H1 (cell line): Measurements from ENCODE around the gene OR14I1. TPM values are rescaled to one million over a fixed set of nuclear protein-coding genes. Genes with fewer than 3 reads are reported as not detected.

Source experiments
- CTCF ChIA-PET: fragments of 300-600 bp; sonication (Branson Sonifier 250); formaldehyde crosslinking; loops from one replicate; lab custom pipeline; 2021; ENCODE audit not compliant: partially characterized antibody; lab: Charles Lee
- POLR2A ChIA-PET: fragments of 300-600 bp; sonication (Branson Sonifier 250); formaldehyde crosslinking; loops from one replicate; lab custom pipeline; 2021; ENCODE audit warnings: inconsistent platforms; ENCODE audit not compliant: partially characterized antibody; lab: Charles Lee
- DNase-seq, 2 experiments: peaks; one replicate each; pipeline versions ENCODE4 v3.0.0 to v3.0.0-alpha.2; 2010 to 2022; ENCODE audit warnings: low spot score in 2 of 2, low read depth in 1 of 2, mixed read lengths in 1 of 2
- FAIRE-seq: peaks from 2 replicates; lab custom pipeline; 2011; peaks lifted over from hg19 to GRCh38; lab: Jason Lieb, UNC
- H2AFZ ChIP-seq: 2 replicates; pipeline ENCODE4 v1.8.1; 2012; ENCODE audit warnings: low read length, inconsistent platforms
- H2AK5ac ChIP-seq: 2 replicates; pipeline ENCODE4 v1.6.1; 2013; ENCODE audit warnings: low read depth, low read length
- H2BK120ac ChIP-seq: replicated peaks from 2 replicates; pipeline ENCODE3; 2013; ENCODE audit warnings: low read depth, low read length, inconsistent platforms
- H2BK12ac ChIP-seq: 2 replicates; pipeline ENCODE4 v1.6.1; 2013; ENCODE audit warnings: low read depth, low read length
- H2BK15ac ChIP-seq: 2 replicates; pipeline ENCODE4 v1.6.1; 2013; ENCODE audit warnings: low read length
- H2BK20ac ChIP-seq: 2 replicates; pipeline ENCODE4 v1.6.1; 2013; ENCODE audit warnings: low read length
- H2BK5ac ChIP-seq: 2 replicates; pipeline ENCODE4 v1.6.1; 2013; ENCODE audit warnings: low read depth, low read length
- H3K14ac ChIP-seq: 2 replicates; pipeline ENCODE4 v1.6.1; 2013; ENCODE audit warnings: inconsistent platforms; ENCODE audit not compliant: insufficient read length
- H3K18ac ChIP-seq: 2 replicates; pipeline ENCODE4 v1.6.1; 2013; ENCODE audit warnings: low read length; ENCODE audit errors: extremely low read depth
- H3K23ac ChIP-seq: 2 replicates; pipeline ENCODE4 v1.6.1; 2013; ENCODE audit warnings: inconsistent platforms; ENCODE audit not compliant: insufficient read length
- H3K23me2 ChIP-seq: 2 replicates; pipeline ENCODE4 v1.6.1; 2013; ENCODE audit warnings: low read depth, low read length
- H3K27ac ChIP-seq: 2 replicates; pipeline ENCODE4 v1.6.1; 2011; ENCODE audit warnings: low read depth, low read length, inconsistent platforms
- H3K27me3 ChIP-seq, 4 experiments: replicated peaks in 1 of 4; 1 replicate in 1 of 4; 2 replicates in 3 of 4; pipeline versions ENCODE4 v1.6.1 to v1.8.1; 2011 to 2013; ENCODE audit warnings: low read length in 3 of 4, mild to moderate bottlenecking in 3 of 4, inconsistent platforms in 2 of 4, mixed read lengths in 2 of 4, moderate library complexity in 1 of 4; ENCODE audit not compliant: control insufficient read depth in 3 of 4, insufficient read depth in 3 of 4; ENCODE audit errors: extremely low read depth in 1 of 4
- H3K36me3 ChIP-seq, 4 experiments: 2 replicates each; pipeline versions ENCODE4 v1.6.1 to v1.8.1; 2011 to 2013; ENCODE audit warnings: mild to moderate bottlenecking in 4 of 4, low read length in 3 of 4, moderate library complexity in 2 of 4, control low read depth in 1 of 4, inconsistent platforms in 1 of 4; ENCODE audit not compliant: insufficient read depth in 4 of 4, control insufficient read depth in 2 of 4
- H3K4ac ChIP-seq: replicated peaks from 2 replicates; pipeline ENCODE3; 2013; ENCODE audit warnings: low read length, low read depth, mixed read lengths, inconsistent platforms; ENCODE audit not compliant: insufficient read length
- H3K4me1 ChIP-seq, 4 experiments: replicated peaks in 1 of 4; 1 replicate in 1 of 4; 2 replicates in 3 of 4; pipeline versions ENCODE4 v1.6.1 to v1.8.1; 2011 to 2013; ENCODE audit warnings: low read length in 3 of 4, inconsistent platforms in 2 of 4, mixed read lengths in 1 of 4; ENCODE audit not compliant: insufficient read depth in 4 of 4, control insufficient read depth in 3 of 4
- H3K4me2 ChIP-seq, 2 experiments: 2 replicates each; pipeline versions ENCODE4 v1.6.1 to v1.8.1; 2011 to 2013; ENCODE audit warnings: low read depth in 2 of 2, low read length in 2 of 2, control low read depth in 1 of 2, inconsistent platforms in 1 of 2, mild to moderate bottlenecking in 1 of 2; ENCODE audit not compliant: insufficient read depth in 1 of 2
- H3K4me3 ChIP-seq, 4 experiments: fragments of 200-600, 300-600 bp in 1 of 4; sonication (generic), shearing (Covaris generic), sonication (Bioruptor Twin) in 1 of 4; 2 replicates each; pipeline versions ENCODE4 v1.5.1 to v1.8.1; 2011 to 2016; ENCODE audit warnings: low read length in 4 of 4, low read depth in 3 of 4, control low read depth in 2 of 4, inconsistent platforms in 2 of 4, mild to moderate bottlenecking in 2 of 4, mixed read lengths in 1 of 4, moderate library complexity in 1 of 4; ENCODE audit not compliant: insufficient read depth in 2 of 4; ENCODE audit errors: extremely low read depth in 1 of 4
- H3K56ac ChIP-seq: replicated peaks from 2 replicates; pipeline ENCODE3; 2013; ENCODE audit warnings: low read depth, mild to moderate bottlenecking, mixed read lengths, low read length, inconsistent platforms; ENCODE audit not compliant: insufficient read length
- H3K79me1 ChIP-seq: 2 replicates; pipeline ENCODE4 v1.6.1; 2013; ENCODE audit warnings: low read depth, low read length, control low read depth
- H3K79me2 ChIP-seq, 2 experiments: 2 replicates each; pipeline versions ENCODE4 v1.6.1 to v1.8.1; 2012 to 2013; ENCODE audit warnings: low read length in 2 of 2, mild to moderate bottlenecking in 2 of 2, inconsistent platforms in 1 of 2; ENCODE audit not compliant: insufficient read depth in 2 of 2, control insufficient read depth in 1 of 2
- H3K9ac ChIP-seq, 4 experiments: replicated peaks in 1 of 4; 1 replicate in 1 of 4; 2 replicates in 3 of 4; pipeline versions ENCODE4 v1.6.1 to v1.8.1; 2011 to 2013; ENCODE audit warnings: low read depth in 3 of 4, low read length in 3 of 4, control low read depth in 2 of 4, mild to moderate bottlenecking in 2 of 4, moderate library complexity in 2 of 4, inconsistent platforms in 1 of 4; ENCODE audit errors: extremely low read depth in 1 of 4
- H3K9me3 ChIP-seq, 2 experiments: 2 replicates each; pipeline versions ENCODE4 v1.6.1 to v1.8.1; 2012 to 2013; ENCODE audit warnings: mild to moderate bottlenecking in 2 of 2, moderate library complexity in 2 of 2, control low read depth in 1 of 2, inconsistent platforms in 1 of 2, low read depth in 1 of 2, low read length in 1 of 2, mixed read lengths in 1 of 2; ENCODE audit not compliant: insufficient read depth in 2 of 2
- H4K20me1 ChIP-seq, 2 experiments: replicated peaks in 1 of 2; 2 replicates each; pipeline versions ENCODE3 to v1.8.1; 2011 to 2013; ENCODE audit warnings: inconsistent platforms in 2 of 2, low read length in 2 of 2, mild to moderate bottlenecking in 1 of 2; ENCODE audit not compliant: insufficient read depth in 2 of 2, control insufficient read depth in 1 of 2
- H4K5ac ChIP-seq: 2 replicates; pipeline ENCODE4 v1.6.1; 2013; ENCODE audit warnings: low read length, low read depth, mixed read lengths, inconsistent platforms; ENCODE audit not compliant: insufficient read length
- H4K8ac ChIP-seq: 2 replicates; pipeline ENCODE4 v1.8.0; 2013; ENCODE audit warnings: mild to moderate bottlenecking, moderate library complexity, low read length, inconsistent platforms; ENCODE audit not compliant: insufficient read depth; ENCODE audit errors: extremely low read depth
- H4K91ac ChIP-seq: replicated peaks from 2 replicates; pipeline ENCODE3; 2013; ENCODE audit warnings: low read length, mixed read lengths, inconsistent platforms; ENCODE audit not compliant: insufficient read length
- CHD1 ChIP-seq: IDR thresholded peaks from 2 replicates; pipeline ENCODE4 v1.6.1; 2012; ENCODE audit warnings: low read depth, low read length, improper control_type of control experiment
- E2F6 ChIP-seq: IDR thresholded peaks from 2 replicates; pipeline ENCODE4 v1.6.1; 2012; ENCODE audit warnings: inconsistent platforms
- HDAC6 ChIP-seq: IDR thresholded peaks from one replicate; pipeline ENCODE4 v1.7.1; 2012; ENCODE audit warnings: low read depth, mild to moderate bottlenecking, inconsistent platforms, low read length, moderate library complexity
- KDM4A ChIP-seq: IDR thresholded peaks from one replicate; pipeline ENCODE4 v1.7.1; 2012; ENCODE audit warnings: low read depth, mild to moderate bottlenecking, moderate library complexity, low read length, inconsistent platforms; ENCODE audit not compliant: severe bottlenecking
- POLR2AphosphoS5 ChIP-seq: IDR thresholded peaks from 2 replicates; pipeline ENCODE4 v1.6.1; 2011; ENCODE audit warnings: low read depth, low read length
- SP4 ChIP-seq: IDR thresholded peaks from 2 replicates; pipeline ENCODE4 v1.6.1; 2012; ENCODE audit warnings: low read length, inconsistent platforms
- SRF ChIP-seq: IDR thresholded peaks from 2 replicates; pipeline ENCODE4 v1.6.1; 2011; ENCODE audit warnings: mild to moderate bottlenecking, low read depth, low read length, moderate library complexity
- YY1 ChIP-seq: IDR thresholded peaks from 2 replicates; pipeline ENCODE4 v1.6.1; 2011; ENCODE audit warnings: low read depth, mild to moderate bottlenecking, low read length
- WGBS, 2 experiments: shearing (Covaris generic) in 1 of 2; methylation state at CpG; one replicate each; pipeline versions ENCODE4 v1.1.6 to v1.1.7; 2013 to 2015; ENCODE audit warnings: low lambda C conversion rate in 2 of 2, mixed read lengths in 2 of 2, inconsistent platforms in 1 of 2, low coverage in 1 of 2, missing lambda C conversion rate in 1 of 2; ENCODE audit not compliant: insufficient replicate concordance in 2 of 2, insufficient coverage in 1 of 2, insufficient read length in 1 of 2; ENCODE audit errors: extremely low coverage in 1 of 2, missing lambda C conversion rate in 1 of 2; 5-methylcytosine and 5-hydroxymethylcytosine counted together
- polyA plus RNA-seq, 7 experiments: library from polyadenylated mRNA; depleted of rRNA in 3 of 7; stranded (reverse) in 5 of 7; unstranded in 2 of 7; fragments of >200 nt in 5 of 7; fragments of 200-250 nt in 2 of 7; gene quantifications; 1 replicate in 5 of 7; 2 replicates in 1 of 7; 4 replicates in 1 of 7; pipeline versions ENCODE4 v1.2.1 to v1.2.3, GENCODE V29; 2011 to 2013; ENCODE audit warnings: missing spikeins in 2 of 7, mixed read lengths in 2 of 7
- total RNA-seq: library from RNA; stranded (reverse); fragmentation: NEBNext Ultra II Directional; extraction: Animal tissue kit (Norgen Biotek cat#: 25700); gene quantifications from 2 replicates; pipeline ENCODE4 v1.2.1, GENCODE V29; 2021
- TF ChIP-seq, protein P1 (sequence below), 3 experiments: IDR thresholded peaks; 1 replicate in 2 of 3; 2 replicates in 1 of 3; pipeline versions ENCODE4 v1.5.1 to v1.6.1; 2011; ENCODE audit warnings: low read length in 3 of 3, mild to moderate bottlenecking in 3 of 3, inconsistent platforms in 2 of 3, low read depth in 1 of 3, moderate library complexity in 1 of 3; ENCODE audit not compliant: insufficient read depth in 1 of 3; ENCODE audit errors: control extremely low read depth in 1 of 3

OR14I1 gene
- total and polyA plus RNA-seq, 2 of the 8 experiments (the other 6 are each of a cell fraction or from before 2014, with no cell fraction given): not detected

- H2BK120ac ChIP-seq: no peak overlapping the region
- no peak overlapping the region for H4K8ac ChIP-seq
- no peak overlapping the region for H3K4ac ChIP-seq
- H3K79me1 ChIP-seq: no peaks in the 10 kb centered on the region
- H2BK15ac ChIP-seq: no peak overlapping the region
- H4K20me1 ChIP-seq: peaks cover 0 to 16% of the 10 kb centered on the region in 2 experiments
- H3K18ac ChIP-seq: no peak overlapping the region
- ChIA-PET POLR2A (no interaction called here), CTCF (no interaction called here)
- no peak for DNase-seq
- H3K4me1 ChIP-seq: no peaks in the 10 kb centered on the region
- no peak overlapping the region for H2AK5ac ChIP-seq
- H3K9ac ChIP-seq: no peak overlapping the region
- no peak overlapping the region for H3K4me2 ChIP-seq
- H3K27me3 ChIP-seq: no peaks in the 10 kb centered on the region; a peak in 1 of 7 replicates
- no peak overlapping the region for H2BK5ac ChIP-seq
- H3K4me3 ChIP-seq: no peak overlapping the region
- H4K5ac ChIP-seq: no peak overlapping the region
- H3K23ac ChIP-seq: no peak overlapping the region
- WGBS, 2 experiments: 72% methylated on average over 4 of the region's 4 CpGs; no CpG with 5 or more reads in 1 of the 2 experiments
- H2AFZ ChIP-seq: no peak overlapping the region
- no peak for FAIRE-seq
- peaks cover 66 to 79% of the 10 kb centered on the region in 2 experiments for H3K9me3 ChIP-seq
- TF ChIP-seq POLR2AphosphoS5 (no peak), HDAC6 (no peak), YY1 (no peak), SRF (no peak), E2F6 (no peak), SP4 (no peak), KDM4A (no peak), CHD1 (no peak)
- TF ChIP-seq, protein P1, sequence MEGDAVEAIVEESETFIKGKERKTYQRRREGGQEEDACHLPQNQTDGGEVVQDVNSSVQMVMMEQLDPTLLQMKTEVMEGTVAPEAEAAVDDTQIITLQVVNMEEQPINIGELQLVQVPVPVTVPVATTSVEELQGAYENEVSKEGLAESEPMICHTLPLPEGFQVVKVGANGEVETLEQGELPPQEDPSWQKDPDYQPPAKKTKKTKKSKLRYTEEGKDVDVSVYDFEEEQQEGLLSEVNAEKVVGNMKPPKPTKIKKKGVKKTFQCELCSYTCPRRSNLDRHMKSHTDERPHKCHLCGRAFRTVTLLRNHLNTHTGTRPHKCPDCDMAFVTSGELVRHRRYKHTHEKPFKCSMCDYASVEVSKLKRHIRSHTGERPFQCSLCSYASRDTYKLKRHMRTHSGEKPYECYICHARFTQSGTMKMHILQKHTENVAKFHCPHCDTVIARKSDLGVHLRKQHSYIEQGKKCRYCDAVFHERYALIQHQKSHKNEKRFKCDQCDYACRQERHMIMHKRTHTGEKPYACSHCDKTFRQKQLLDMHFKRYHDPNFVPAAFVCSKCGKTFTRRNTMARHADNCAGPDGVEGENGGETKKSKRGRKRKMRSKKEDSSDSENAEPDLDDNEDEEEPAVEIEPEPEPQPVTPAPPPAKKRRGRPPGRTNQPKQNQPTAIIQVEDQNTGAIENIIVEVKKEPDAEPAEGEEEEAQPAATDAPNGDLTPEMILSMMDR (IDR thresholded peaks at IDR 0.05; ENCODE audit: control extremely low read depth in 1 of 3, insufficient read depth in 1 of 3, low read depth in 1 of 3, low read length in 3 of 3): no peak
- H3K56ac ChIP-seq: no peak overlapping the region
- no peak overlapping the region for H3K14ac ChIP-seq
- no peak overlapping the region for H4K91ac ChIP-seq
- no peak overlapping the region for H3K27ac ChIP-seq
- H3K23me2 ChIP-seq: peaks cover 23% of the 10 kb centered on the region; the same call in 1 of the 2 replicates
- H3K79me2 ChIP-seq: no peaks in the 10 kb centered on the region
- H3K36me3 ChIP-seq: no peaks in the 10 kb centered on the region; a peak in 1 of 8 replicates
- H2BK20ac ChIP-seq: no peak overlapping the region
- H2BK12ac ChIP-seq: no peak overlapping the region
Observed at GRCh38 chr1:248751635-248752034, 49.1 kb upstream of the OR14I1 start.
